Panc1 (cell line): Measurements from ENCODE around the gene TSPAN4. TPM values are rescaled to one million over a fixed set of nuclear protein-coding genes. Genes with fewer than 3 reads are reported as not detected.

ENCODE experiments used
- ATAC-seq: fragments of 200-7000 bp; cut with Tn5 transposase; 2 replicates; pipeline ENCODE4 v1.9.1; 2020; ENCODE audit warnings: mild to moderate bottlenecking, moderate library complexity
- BruUV-seq: library from RNA; stranded (reverse); fragments of 400-500 nt; replicated peaks from 2 replicates; lab custom pipeline; 2021; lab: Mats Ljungman, UMichigan
- CTCF ChIA-PET: fragments of 300-600 bp; sonication (Branson Sonifier 250); formaldehyde crosslinking; loops from one replicate; lab custom pipeline; 2022; ENCODE audit warnings: antibody characterized with exemption; lab: Charles Lee
- POLR2A ChIA-PET: fragments of 300-600 bp; sonication (Branson Sonifier 250); formaldehyde crosslinking; loops from one replicate; lab custom pipeline; 2022; ENCODE audit warnings: antibody characterized with exemption; lab: Charles Lee
- DNase-seq: peaks from one replicate; pipeline ENCODE4 v3.0.0-alpha.2; 2010; ENCODE audit warnings: low read depth, low spot score
- H3K27ac ChIP-seq: 2 replicates; pipeline ENCODE4 v1.5.1; 2011; ENCODE audit warnings: mild to moderate bottlenecking, low read length, inconsistent platforms
- H3K27me3 ChIP-seq: fragments of 200-500 bp; sonication (Bioruptor generic); 2 replicates; pipeline ENCODE4 v1.6.0; 2014; ENCODE audit warnings: low read length, inconsistent platforms; ENCODE audit not compliant: control insufficient read depth, insufficient read depth
- H3K36me3 ChIP-seq: fragments of 200-500 bp; sonication (Bioruptor generic); 2 replicates; pipeline ENCODE4 v1.5.1; 2014; ENCODE audit warnings: inconsistent platforms, mild to moderate bottlenecking, low read length, moderate library complexity; ENCODE audit not compliant: control insufficient read depth, insufficient read depth
- H3K4me1 ChIP-seq: 2 replicates; pipeline ENCODE4 v1.5.1; 2011; ENCODE audit warnings: inconsistent platforms, mild to moderate bottlenecking, low read length, moderate library complexity; ENCODE audit not compliant: control insufficient read depth, insufficient read depth
- H3K4me3 ChIP-seq, 2 experiments: 2 replicates each; pipeline ENCODE4 v1.5.1; 2011 to 2012; ENCODE audit warnings: low read depth in 2 of 2, low read length in 2 of 2, mild to moderate bottlenecking in 2 of 2, inconsistent platforms in 1 of 2, moderate library complexity in 1 of 2
- H3K9me3 ChIP-seq: fragments of 200-500 bp; sonication (Bioruptor generic); 2 replicates; pipeline ENCODE4 v1.5.1; 2014; ENCODE audit warnings: low read depth, mild to moderate bottlenecking, inconsistent platforms, low read length, moderate library complexity; ENCODE audit not compliant: control insufficient read depth, insufficient read depth
- POLR2AphosphoS5 ChIP-seq: IDR thresholded peaks from 2 replicates; pipeline ENCODE4 v1.6.1; 2012; ENCODE audit warnings: mild to moderate bottlenecking, low read depth, low read length, moderate library complexity
- SIN3A ChIP-seq: IDR thresholded peaks from 2 replicates; pipeline ENCODE4 v1.6.1; 2012; ENCODE audit warnings: low read depth, mild to moderate bottlenecking, low read length, moderate library complexity, borderline replicate concordance; ENCODE audit not compliant: insufficient read depth
- TCF7L2 ChIP-seq: IDR thresholded peaks from 2 replicates; pipeline ENCODE4 v1.6.1; 2011; ENCODE audit warnings: mild to moderate bottlenecking, low read depth, low read length, inconsistent platforms
- in situ Hi-C: cut with HindIII; loops from 2 replicates; pipeline ENCODE4 v1.10.0; 2016; ENCODE audit warnings: low sequenced_read_pairs, low pct_unique_long_range_greater_than_20kb
- intact Hi-C: fragments of 100-400 bp; cut with micrococcal nuclease; formaldehyde crosslinking; loops from one replicate; pipeline ENCODE4 v1.10.0; 2022; ENCODE audit not compliant: unreplicated experiment
- total RNA-seq: library from RNA; stranded (reverse); gene quantifications from one replicate; pipeline ENCODE4 v1.2.1, GENCODE V29; 2021; ENCODE audit not compliant: unreplicated experiment
- TF ChIP-seq, protein P1 (sequence below): fragments of 450-650 bp; IDR thresholded peaks from 2 replicates; pipeline ENCODE4 v1.5.1; 2017; ENCODE audit warnings: mild to moderate bottlenecking
- TF ChIP-seq, protein P2 (sequence below), 2 experiments: IDR thresholded peaks; 2 replicates each; pipeline ENCODE4 v1.6.1; 2011 to 2012; ENCODE audit warnings: low read depth in 2 of 2, control low read depth in 1 of 2, low read length in 1 of 2, mild to moderate bottlenecking in 1 of 2, moderate library complexity in 1 of 2; ENCODE audit not compliant: insufficient read depth in 1 of 2

TSPAN4 gene
- total RNA-seq, 1 experiment from 2014 or later = 187 TPM

DNA sequence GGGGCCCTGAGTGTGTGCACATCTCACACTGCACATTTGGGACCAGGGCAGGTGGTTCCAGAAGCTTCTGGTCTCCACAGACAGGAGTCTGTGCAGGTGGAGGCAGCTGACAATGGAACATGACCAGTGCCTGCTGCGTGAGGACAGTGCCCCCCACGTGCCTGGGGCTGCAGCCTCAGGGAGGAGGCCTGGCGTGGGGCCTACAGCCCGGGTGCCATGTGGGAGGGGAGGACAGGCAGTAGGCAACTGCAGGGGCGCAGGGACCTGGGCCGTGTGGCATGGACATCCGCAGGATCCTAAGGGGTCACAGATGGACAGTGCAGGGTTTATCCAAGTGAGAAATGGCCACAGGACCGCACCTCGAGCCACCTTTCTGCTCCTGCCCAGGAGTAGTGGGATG, 28.8 kb downstream of the TSPAN4 start:
- intact Hi-C loops = no loop called here
- Histone ChIP-seq H3K4me1 (peaks cover 16% of the 10 kb centered on the region), H3K27me3 (no peaks in the 10 kb centered on the region), H3K27ac (no peak overlapping the region), H3K36me3 (no peaks in the 10 kb centered on the region), H3K4me3 (no peak overlapping the region), H3K9me3 (no peaks in the 10 kb centered on the region)
- DNase-seq (no peak), ATAC-seq (no peak)
- POLR2A ChIA-PET = no interaction called here
- CTCF ChIA-PET = no interaction called here
- no TSS peak for BruUV-seq
- TF ChIP-seq, protein P1, sequence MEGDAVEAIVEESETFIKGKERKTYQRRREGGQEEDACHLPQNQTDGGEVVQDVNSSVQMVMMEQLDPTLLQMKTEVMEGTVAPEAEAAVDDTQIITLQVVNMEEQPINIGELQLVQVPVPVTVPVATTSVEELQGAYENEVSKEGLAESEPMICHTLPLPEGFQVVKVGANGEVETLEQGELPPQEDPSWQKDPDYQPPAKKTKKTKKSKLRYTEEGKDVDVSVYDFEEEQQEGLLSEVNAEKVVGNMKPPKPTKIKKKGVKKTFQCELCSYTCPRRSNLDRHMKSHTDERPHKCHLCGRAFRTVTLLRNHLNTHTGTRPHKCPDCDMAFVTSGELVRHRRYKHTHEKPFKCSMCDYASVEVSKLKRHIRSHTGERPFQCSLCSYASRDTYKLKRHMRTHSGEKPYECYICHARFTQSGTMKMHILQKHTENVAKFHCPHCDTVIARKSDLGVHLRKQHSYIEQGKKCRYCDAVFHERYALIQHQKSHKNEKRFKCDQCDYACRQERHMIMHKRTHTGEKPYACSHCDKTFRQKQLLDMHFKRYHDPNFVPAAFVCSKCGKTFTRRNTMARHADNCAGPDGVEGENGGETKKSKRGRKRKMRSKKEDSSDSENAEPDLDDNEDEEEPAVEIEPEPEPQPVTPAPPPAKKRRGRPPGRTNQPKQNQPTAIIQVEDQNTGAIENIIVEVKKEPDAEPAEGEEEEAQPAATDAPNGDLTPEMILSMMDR = no peak
- TF ChIP-seq TCF7L2 (no peak), SIN3A (no peak), POLR2AphosphoS5 (no peak; the same call in 1 of the 2 replicates)
- TF ChIP-seq, protein P2, sequence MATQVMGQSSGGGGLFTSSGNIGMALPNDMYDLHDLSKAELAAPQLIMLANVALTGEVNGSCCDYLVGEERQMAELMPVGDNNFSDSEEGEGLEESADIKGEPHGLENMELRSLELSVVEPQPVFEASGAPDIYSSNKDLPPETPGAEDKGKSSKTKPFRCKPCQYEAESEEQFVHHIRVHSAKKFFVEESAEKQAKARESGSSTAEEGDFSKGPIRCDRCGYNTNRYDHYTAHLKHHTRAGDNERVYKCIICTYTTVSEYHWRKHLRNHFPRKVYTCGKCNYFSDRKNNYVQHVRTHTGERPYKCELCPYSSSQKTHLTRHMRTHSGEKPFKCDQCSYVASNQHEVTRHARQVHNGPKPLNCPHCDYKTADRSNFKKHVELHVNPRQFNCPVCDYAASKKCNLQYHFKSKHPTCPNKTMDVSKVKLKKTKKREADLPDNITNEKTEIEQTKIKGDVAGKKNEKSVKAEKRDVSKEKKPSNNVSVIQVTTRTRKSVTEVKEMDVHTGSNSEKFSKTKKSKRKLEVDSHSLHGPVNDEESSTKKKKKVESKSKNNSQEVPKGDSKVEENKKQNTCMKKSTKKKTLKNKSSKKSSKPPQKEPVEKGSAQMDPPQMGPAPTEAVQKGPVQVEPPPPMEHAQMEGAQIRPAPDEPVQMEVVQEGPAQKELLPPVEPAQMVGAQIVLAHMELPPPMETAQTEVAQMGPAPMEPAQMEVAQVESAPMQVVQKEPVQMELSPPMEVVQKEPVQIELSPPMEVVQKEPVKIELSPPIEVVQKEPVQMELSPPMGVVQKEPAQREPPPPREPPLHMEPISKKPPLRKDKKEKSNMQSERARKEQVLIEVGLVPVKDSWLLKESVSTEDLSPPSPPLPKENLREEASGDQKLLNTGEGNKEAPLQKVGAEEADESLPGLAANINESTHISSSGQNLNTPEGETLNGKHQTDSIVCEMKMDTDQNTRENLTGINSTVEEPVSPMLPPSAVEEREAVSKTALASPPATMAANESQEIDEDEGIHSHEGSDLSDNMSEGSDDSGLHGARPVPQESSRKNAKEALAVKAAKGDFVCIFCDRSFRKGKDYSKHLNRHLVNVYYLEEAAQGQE (IDR thresholded peaks at IDR 0.05; ENCODE audit: insufficient read depth in 1 of 2, low read depth in 2 of 2, low read length in 1 of 2) = no peak
- in situ Hi-C loops = no loop called here

DNA sequence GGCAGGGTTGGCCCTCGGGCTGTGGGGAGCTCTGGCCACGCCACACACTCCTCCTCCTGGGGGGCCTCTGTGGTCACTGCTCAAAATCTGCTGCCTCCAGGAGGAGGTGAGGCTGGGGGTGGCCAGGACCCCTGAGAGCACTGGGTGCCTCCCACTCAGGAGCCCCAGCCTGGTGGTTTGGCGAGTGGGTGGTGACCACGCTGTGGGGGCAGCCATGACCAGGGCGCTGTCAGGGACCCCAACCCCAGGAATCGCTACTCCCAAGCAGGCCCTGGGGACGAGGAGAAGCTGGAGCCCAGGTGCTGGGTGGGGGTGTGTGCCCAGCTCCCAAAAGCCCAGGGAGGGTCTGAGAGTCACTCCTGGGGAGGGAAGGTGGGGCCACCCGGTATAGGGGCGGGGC, 30.1 kb downstream of the TSPAN4 start:
- H3K4me3 ChIP-seq = no peak overlapping the region
- H3K36me3 ChIP-seq = no peaks in the 10 kb centered on the region
- H3K27me3 ChIP-seq = no peaks in the 10 kb centered on the region
- no peak for DNase-seq
- H3K9me3 ChIP-seq = no peaks in the 10 kb centered on the region
- H3K4me1 ChIP-seq = peaks cover 6% of the 10 kb centered on the region; the same call in 1 of the 2 replicates
- CTCF ChIA-PET = no interaction called here
- intact Hi-C loops (no loop called here), in situ Hi-C loops (no loop called here)
- POLR2A ChIA-PET = no interaction called here
- H3K27ac ChIP-seq = no peak overlapping the region
- TF ChIP-seq, protein P2 (IDR thresholded peaks at IDR 0.05; ENCODE audit: insufficient read depth in 1 of 2, low read depth in 2 of 2, low read length in 1 of 2) = no peak
- no peak for TF ChIP-seq SIN3A
- TF ChIP-seq POLR2AphosphoS5 = no peak
- TF ChIP-seq TCF7L2 = no peak
- TF ChIP-seq, protein P1 = no peak
- no peak for ATAC-seq
- BruUV-seq = no TSS peak
